AG10803 (cell line): Measurements from ENCODE around the gene FAM210A.

Experiments used
- DNase-seq: peaks from one replicate; pipeline ENCODE4 v3.0.0; 2010; ENCODE audit warnings: low read depth
- H3K4me3 ChIP-seq: 2 replicates; pipeline ENCODE4 v1.5.1; 2011; ENCODE audit warnings: mild to moderate bottlenecking, low read length, control low read depth
- TF ChIP-seq, protein P1 (sequence below): conservative IDR thresholded peaks from 2 replicates; pipeline ENCODE4 v1.5.1; 2011; ENCODE audit warnings: mild to moderate bottlenecking, low read length, control low read depth, inconsistent platforms

FAM210A gene

DNA sequence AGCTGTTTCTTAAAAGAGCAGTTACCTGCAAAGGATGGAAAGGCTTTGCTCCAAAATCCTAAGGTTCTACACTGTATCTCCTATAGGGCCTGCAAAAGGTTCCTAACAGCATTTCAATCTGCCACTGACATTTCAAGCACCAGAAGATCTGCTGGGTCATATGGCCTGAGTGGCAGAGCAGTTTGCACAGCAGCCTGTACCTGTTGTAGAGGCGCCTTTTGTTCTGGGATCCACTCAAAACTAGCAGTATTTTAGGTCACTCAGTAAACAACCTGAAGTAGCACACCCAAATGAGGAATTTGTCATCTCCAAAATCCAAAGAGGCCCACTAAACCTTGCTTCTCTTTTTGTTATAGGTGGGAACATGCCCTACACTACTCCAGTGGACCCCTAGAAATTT is 6.2 kb downstream of the FAM210A start:
- DNase-seq: no peak
- TF ChIP-seq, protein P1, sequence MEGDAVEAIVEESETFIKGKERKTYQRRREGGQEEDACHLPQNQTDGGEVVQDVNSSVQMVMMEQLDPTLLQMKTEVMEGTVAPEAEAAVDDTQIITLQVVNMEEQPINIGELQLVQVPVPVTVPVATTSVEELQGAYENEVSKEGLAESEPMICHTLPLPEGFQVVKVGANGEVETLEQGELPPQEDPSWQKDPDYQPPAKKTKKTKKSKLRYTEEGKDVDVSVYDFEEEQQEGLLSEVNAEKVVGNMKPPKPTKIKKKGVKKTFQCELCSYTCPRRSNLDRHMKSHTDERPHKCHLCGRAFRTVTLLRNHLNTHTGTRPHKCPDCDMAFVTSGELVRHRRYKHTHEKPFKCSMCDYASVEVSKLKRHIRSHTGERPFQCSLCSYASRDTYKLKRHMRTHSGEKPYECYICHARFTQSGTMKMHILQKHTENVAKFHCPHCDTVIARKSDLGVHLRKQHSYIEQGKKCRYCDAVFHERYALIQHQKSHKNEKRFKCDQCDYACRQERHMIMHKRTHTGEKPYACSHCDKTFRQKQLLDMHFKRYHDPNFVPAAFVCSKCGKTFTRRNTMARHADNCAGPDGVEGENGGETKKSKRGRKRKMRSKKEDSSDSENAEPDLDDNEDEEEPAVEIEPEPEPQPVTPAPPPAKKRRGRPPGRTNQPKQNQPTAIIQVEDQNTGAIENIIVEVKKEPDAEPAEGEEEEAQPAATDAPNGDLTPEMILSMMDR: no peak
- H3K4me3 ChIP-seq: no peak overlapping the region

DNA sequence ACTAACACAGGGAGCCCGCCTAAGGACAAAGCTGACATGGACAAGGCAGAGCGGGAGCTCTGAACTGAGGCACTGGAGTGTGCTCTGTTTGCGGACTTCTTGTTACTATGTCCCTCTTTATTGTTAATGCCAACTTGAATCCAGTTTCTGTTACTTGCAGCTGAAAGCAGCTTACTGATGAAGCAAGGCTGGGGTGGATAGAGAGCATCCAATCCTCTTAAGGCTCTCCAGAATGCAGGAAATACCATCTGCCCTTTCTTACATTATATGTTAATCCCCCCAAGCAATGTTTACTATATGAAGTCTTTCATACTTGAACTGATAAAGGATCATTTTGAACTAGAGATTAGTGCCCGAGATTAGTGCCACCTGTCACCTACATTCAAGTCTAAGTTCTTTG is 9.4 kb downstream of the FAM210A start:
- no peak overlapping the region for H3K4me3 ChIP-seq
- DNase-seq: no peak
- TF ChIP-seq, protein P1: no peak

GRCh38 chr18:13715330-13715729 is 11.0 kb downstream of the FAM210A start:
- H3K4me3 ChIP-seq: no peak overlapping the region
- no peak for DNase-seq
- TF ChIP-seq, protein P1: no peak

DNA sequence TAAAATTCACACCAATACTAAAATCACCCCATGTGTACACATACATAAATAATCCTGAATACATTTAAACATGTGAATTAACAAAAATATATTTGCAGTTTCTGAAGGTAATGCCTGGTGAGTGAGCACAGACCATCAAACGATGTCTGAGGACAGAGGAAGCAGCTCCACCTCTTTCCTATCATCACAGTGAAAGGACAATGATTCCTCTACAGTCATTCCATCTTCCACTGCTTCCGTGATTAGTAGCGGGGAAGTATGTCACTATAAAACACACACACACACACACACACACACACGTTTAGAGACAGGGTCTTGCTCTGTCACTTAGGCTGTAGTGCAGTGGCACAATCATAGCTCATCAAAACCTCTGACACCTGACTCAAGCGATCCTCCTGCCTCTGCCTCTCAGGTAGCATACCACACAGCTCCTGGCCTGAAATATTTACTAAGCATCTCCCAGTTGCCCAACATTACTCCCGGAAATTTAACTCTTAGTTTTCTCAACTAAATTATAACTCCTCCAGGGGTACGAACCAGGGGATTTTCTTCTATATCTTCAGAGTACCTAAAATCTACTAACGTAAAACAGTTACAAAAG is 12.8 kb downstream of the FAM210A start:
- TF ChIP-seq, protein P1: no peak
- DNase-seq: no peak
- H3K4me3 ChIP-seq: no peak overlapping the region

DNA sequence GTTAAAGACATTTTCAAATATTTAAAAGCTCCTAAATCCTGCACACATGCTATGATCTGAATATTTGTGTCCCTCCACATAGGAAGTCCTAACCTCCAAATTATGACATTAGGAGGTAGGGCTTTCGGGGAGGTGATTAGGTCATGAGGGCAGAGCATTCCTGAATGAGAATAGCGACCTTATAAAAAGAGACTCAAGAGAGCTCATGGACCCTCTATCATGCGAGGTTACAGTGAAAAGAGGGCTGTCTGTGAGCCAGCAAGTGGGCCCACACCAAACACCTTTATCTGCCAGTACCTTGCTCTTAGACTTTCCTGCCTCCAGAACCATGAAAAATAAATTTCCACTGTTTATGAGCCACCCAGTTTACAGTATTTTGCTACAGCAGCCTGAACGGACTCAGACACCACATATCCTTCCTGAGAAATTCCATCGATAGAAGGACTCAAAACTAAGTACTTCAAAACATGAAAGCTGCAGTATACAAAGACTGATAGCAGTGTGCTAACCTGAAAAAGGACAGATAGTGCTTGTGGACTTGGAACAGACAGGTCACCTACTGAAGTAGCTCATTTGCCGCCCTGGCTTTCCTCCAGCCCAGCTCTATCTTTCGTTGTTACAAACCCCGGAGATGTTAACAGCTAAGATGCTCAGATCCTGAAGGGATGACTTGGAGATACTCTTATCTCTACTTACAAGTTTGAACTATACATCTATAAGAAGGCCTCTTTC is 13.8 kb downstream of the FAM210A start:
- H3K4me3 ChIP-seq: no peak overlapping the region
- TF ChIP-seq, protein P1: no peak
- no peak for DNase-seq

DNA sequence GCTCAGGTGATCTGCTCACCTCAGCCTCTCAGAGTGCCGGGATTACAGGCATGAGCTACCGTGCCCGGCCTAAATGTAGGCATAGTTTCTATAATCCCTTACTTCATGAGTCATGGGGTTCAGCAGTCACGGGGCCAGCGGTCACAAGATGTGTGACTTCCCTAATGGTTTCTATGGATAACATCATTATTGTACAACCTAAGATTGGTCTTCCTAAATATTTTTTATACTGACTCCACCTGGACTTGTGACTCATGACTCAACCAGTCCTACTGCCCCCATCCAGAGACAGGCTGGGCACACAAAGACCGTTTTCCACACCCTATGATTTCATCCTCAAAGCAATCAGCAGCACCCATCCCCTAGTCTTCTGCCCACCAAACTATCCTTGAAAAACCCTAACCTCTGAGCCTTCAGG is 15.9 kb downstream of the FAM210A start:
- H3K4me3 ChIP-seq: no peak overlapping the region
- TF ChIP-seq, protein P1: no peak
- peak; percentile 2 for DNase-seq

- no peak overlapping the region for H3K4me3 ChIP-seq
- DNase-seq: no peak
- TF ChIP-seq, protein P1: no peak
These were observed 22.5 kb downstream of the FAM210A start for GRCh38 chr18:13703899-13704298.
